ENCODE results near the gene SLC16A10.

- no peak for TF ChIP-seq CTCF (IDR thresholded peaks at IDR 0.05)
- no peak for TF ChIP-seq POLR2A (IDR thresholded peaks at IDR 0.05)
Observed at GRCh38 chr6:111080698-111081097, 6.6 kb upstream of the SLC16A10 start.
